Ovary (tissue), 3 donors: ENCODE data around the gene OPCML.

ENCODE experiments used
- CTCF ChIP-seq, 3 donors: fragments of 450-650 bp in 2 of 3; fragments of 200-600 bp in 1 of 3; IDR thresholded peaks; one replicate each; pipeline versions ENCODE4 v1.5.1 to v1.8.0; 2016 to 2022; ENCODE audit warnings: antibody characterized with exemption in 3 of 3, mild to moderate bottlenecking in 1 of 3
- EP300 ChIP-seq: sonication (generic); formaldehyde crosslinking; IDR thresholded peaks from one replicate; pipeline ENCODE4 v1.6.1; 2017; ENCODE audit warnings: antibody characterized with exemption
- donor health status: DM: no; HTN: no; CAD: no.

- TF ChIP-seq CTCF (IDR thresholded peaks at IDR 0.05) (no peak), EP300 (no peak)
These were observed 691.6 kb downstream of the OPCML start for GRCh38 chr11:132840660-132841059.
